ENCODE results near the gene PIK3CD. TPM values are rescaled to one million over a fixed set of nuclear protein-coding genes. Genes with fewer than 3 reads are reported as not detected.

Gene PIK3CD
- total RNA-seq, 1 experiment from 2014 or later, result 10.3 TPM

DNA sequence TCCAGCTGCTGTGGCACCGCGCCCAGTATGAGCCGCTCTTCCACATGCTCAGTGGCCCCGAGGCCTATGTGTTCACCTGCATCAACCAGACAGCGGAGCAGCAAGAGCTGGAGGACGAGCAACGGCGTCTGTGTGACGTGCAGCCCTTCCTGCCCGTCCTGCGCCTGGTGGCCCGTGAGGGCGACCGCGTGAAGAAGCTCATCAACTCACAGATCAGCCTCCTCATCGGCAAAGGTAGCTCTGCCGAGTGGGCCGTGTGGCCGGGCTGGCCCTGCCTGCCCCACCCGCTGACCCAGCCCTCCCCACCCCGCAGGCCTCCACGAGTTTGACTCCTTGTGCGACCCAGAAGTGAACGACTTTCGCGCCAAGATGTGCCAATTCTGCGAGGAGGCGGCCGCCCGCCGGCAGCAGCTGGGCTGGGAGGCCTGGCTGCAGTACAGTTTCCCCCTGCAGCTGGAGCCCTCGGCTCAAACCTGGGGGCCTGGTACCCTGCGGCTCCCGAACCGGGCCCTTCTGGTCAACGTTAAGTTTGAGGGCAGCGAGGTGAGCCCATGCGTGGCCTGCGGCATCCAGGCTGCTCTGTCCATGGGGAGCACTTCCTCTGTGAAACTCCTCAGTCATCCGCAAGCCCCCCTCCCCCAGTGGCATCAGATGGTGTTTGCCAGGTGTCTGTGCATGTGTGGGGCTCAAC is 64.2 kb downstream of the PIK3CD start:
- Histone ChIP-seq H2AFZ (no peak overlapping the region), H3K4me2 (no peak overlapping the region), H3K36me3 (ENCODE audit: low read depth) (no peaks in the 10 kb centered on the region), H3K4me3 (no peak overlapping the region), H3K79me2 (ENCODE audit: low read depth) (no peaks in the 10 kb centered on the region), H4K20me1 (ENCODE audit: insufficient read depth) (no peaks in the 10 kb centered on the region), H3F3A (ENCODE audit: insufficient read depth, low read depth) (peaks cover 5% of the 10 kb centered on the region; the same call in 1 of the 2 replicates), H3K27ac (no peak overlapping the region), H3K4me1 (replicated peaks; ENCODE audit: insufficient read depth) (peaks cover 4% of the 10 kb centered on the region; the same call in 1 of the 2 replicates), H3K9me2 (ENCODE audit: insufficient read depth) (no peaks in the 10 kb centered on the region), H3K9me3 (ENCODE audit: insufficient read depth, low read depth) (no peaks in the 10 kb centered on the region), H3K27me3 (ENCODE audit: insufficient read depth, low read depth) (no peaks in the 10 kb centered on the region)
- DNase-seq, result no peak
- TF ChIP-seq, protein P1, sequence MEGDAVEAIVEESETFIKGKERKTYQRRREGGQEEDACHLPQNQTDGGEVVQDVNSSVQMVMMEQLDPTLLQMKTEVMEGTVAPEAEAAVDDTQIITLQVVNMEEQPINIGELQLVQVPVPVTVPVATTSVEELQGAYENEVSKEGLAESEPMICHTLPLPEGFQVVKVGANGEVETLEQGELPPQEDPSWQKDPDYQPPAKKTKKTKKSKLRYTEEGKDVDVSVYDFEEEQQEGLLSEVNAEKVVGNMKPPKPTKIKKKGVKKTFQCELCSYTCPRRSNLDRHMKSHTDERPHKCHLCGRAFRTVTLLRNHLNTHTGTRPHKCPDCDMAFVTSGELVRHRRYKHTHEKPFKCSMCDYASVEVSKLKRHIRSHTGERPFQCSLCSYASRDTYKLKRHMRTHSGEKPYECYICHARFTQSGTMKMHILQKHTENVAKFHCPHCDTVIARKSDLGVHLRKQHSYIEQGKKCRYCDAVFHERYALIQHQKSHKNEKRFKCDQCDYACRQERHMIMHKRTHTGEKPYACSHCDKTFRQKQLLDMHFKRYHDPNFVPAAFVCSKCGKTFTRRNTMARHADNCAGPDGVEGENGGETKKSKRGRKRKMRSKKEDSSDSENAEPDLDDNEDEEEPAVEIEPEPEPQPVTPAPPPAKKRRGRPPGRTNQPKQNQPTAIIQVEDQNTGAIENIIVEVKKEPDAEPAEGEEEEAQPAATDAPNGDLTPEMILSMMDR (conservative IDR thresholded peaks at IDR 0.05), result no peak
- no peak for TF ChIP-seq EZH2 (IDR thresholded peaks at IDR 0.05; ENCODE audit: low read depth)
- no TSS peak for BruUV-seq (replicated peaks)
- CTCF ChIA-PET, result no interaction called here
- intact Hi-C loops (cut with micrococcal nuclease; ENCODE audit: unreplicated experiment), result no loop called here
- POLR2A ChIA-PET (ENCODE audit: unreplicated experiment), result no interaction called here

- no peak overlapping the region for H3K27ac ChIP-seq
- H3K36me3 ChIP-seq (ENCODE audit: low read depth), result no peaks in the 10 kb centered on the region
Observed at GRCh38 chr1:9716404-9717192, 65.1 kb downstream of the PIK3CD start.

More at GRCh38 chr1:9716404-9717192, 65.1 kb downstream of the PIK3CD start:
- TF ChIP-seq, protein P1 (conservative IDR thresholded peaks at IDR 0.05), result no peak
- TF ChIP-seq EZH2 (IDR thresholded peaks at IDR 0.05; ENCODE audit: low read depth), result no peak
- Histone ChIP-seq H3K4me3 (no peak overlapping the region), H3K4me2 (no peak overlapping the region), H4K20me1 (ENCODE audit: insufficient read depth) (no peaks in the 10 kb centered on the region), H3K9me2 (ENCODE audit: insufficient read depth) (no peaks in the 10 kb centered on the region), H3F3A (ENCODE audit: insufficient read depth, low read depth) (peaks cover 5% of the 10 kb centered on the region; the same call in 1 of the 2 replicates), H3K9me3 (ENCODE audit: insufficient read depth, low read depth) (no peaks in the 10 kb centered on the region), H3K79me2 (ENCODE audit: low read depth) (no peaks in the 10 kb centered on the region), H3K27me3 (ENCODE audit: insufficient read depth, low read depth) (no peaks in the 10 kb centered on the region), H3K4me1 (replicated peaks; ENCODE audit: insufficient read depth) (peaks cover 4% of the 10 kb centered on the region; the same call in 1 of the 2 replicates), H2AFZ (no peak overlapping the region)
- CTCF ChIA-PET, result no interaction called here
- DNase-seq, result no peak
- POLR2A ChIA-PET (ENCODE audit: unreplicated experiment), result interaction anchor here (0.6 kb wide), 1 partner anchor 126 kb away, joined by 3 read pairs; no protein-coding TSS in a partner anchor
- no TSS peak for BruUV-seq (replicated peaks)
- intact Hi-C loops (cut with micrococcal nuclease; ENCODE audit: unreplicated experiment), result no loop called here

Data from PC-9 (cell line).